Renal pelvis (tissue), 4 donors: ENCODE results near the gene CADM2. TPM values are rescaled to one million over a fixed set of nuclear protein-coding genes. Genes with fewer than 3 reads are reported as not detected.

Experiments
- DNase-seq: peaks from one replicate; pipeline ENCODE4 v3.0.0-alpha.2; 2013
- polyA plus RNA-seq, 3 donors: library from polyadenylated mRNA; unstranded; fragments of 120-200 nt; gene quantifications; one replicate each; pipeline ENCODE4 v1.2.1, GENCODE V29; 2013; ENCODE audit not compliant: insufficient read length in 3 of 3

The CADM2 gene
- polyA plus RNA-seq, 3 donors = 0.38 to 0.57 (median 0.44) TPM

GRCh38 chr3:85571835-85572234 lies 613.0 kb downstream of the CADM2 start:
- DNase-seq = no peak

- DNase-seq = no peak
These were observed 613.6 kb downstream of the CADM2 start for GRCh38 chr3:85572426-85572825.

GRCh38 chr3:85572978-85573377 lies 614.2 kb downstream of the CADM2 start:
- no peak for DNase-seq

DNA sequence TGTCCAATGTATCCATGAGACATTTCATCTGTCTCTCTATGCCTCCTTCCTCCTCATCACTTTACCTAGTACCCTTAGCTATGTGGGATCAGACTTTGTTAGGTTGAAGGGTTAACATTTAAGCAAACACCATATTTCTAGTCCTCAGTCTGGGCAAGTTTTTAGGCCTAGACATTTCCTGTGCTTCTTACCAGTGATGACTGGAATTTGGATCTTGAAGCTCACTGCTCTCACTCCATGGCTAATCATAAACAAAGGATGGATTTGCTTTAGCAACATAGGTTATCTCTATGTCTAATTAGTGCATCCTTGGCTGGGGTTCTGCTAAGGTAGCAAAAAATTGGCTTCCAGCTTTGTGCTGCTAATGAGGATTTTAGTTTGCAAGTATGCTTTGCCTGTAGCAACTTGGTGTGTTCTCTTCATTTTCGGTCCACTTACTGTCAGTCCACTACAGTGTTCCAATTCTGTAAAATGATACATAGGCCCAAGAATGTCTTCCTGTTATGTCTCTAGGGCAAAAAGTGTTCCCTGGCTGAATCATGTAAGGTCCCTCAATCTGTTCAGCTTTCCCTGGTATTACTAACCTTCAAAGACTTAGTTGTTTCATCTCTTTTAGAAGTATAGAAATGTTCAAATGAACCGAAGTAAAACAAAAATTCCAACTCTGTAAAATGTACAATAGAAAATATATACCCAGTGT lies 615.4 kb downstream of the CADM2 start:
- no peak for DNase-seq

GRCh38 chr3:85576091-85576690 lies 617.4 kb downstream of the CADM2 start:
- peak; percentile 44 for DNase-seq

DNA sequence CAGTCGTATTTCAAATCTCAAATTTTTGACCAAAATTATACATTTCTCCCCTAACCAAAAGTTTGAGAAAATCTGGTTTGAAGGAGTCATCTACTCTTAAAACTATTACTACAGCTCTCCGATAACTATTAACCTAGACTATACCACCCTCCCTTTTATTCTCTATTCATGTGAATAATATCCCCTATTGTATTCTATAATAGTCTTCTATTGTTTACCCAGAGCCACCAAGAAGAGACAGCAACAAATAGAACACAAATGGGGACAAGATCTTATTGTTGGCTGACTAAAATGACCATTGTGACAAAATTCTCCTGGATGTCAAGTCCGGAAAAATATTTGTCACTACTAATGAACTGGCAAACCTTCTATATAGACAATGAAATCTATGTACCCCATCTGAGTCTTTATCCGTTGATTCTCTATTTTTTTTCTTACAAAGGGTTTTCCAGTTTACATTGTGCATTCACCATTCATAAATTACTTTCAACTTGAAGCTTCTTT lies 618.0 kb downstream of the CADM2 start:
- no peak for DNase-seq

GRCh38 chr3:85584779-85585356 lies 626.1 kb downstream of the CADM2 start:
- DNase-seq = no peak

- DNase-seq = no peak
These were observed 627.2 kb downstream of the CADM2 start for GRCh38 chr3:85586018-85586417.

DNA sequence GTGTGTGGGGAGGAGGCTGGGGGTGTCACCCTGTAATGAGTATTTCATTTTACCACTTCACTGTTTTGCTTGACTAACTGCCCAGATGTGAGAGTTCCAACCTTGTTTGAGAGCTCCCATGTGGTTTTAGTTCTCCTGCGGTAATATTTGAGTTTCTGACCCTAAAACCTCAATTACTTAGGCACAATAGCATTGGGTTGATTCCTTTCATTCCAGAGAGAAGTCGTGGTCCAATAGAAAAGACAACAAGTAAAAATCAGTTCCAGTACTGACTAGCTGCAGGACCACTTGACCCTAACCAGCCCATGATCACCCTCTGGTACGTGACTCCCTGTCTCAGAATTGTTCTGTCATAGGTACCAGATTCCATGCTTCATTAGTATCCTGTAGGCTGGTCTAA lies 630.4 kb downstream of the CADM2 start:
- no peak for DNase-seq

GRCh38 chr3:85591451-85591850 lies 632.7 kb downstream of the CADM2 start:
- no peak for DNase-seq

DNA sequence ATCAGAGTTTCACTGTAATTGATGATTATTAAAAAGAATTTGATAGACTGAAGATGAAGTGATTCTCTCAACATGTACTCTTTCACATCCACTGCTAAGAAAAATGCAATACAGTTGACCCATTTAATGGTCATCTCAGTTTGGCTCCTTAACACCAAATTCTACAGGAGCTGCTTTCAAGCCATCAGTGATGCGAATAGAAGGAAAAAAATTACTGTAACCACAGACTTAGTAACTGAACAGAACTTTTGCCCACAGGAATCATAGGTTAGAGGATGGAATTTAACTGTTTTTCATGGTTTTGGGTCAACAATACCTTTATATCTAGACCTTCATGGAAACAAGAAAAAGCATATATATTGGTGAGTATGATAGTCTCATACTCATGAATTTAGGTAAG lies 633.5 kb downstream of the CADM2 start:
- DNase-seq = no peak

DNA sequence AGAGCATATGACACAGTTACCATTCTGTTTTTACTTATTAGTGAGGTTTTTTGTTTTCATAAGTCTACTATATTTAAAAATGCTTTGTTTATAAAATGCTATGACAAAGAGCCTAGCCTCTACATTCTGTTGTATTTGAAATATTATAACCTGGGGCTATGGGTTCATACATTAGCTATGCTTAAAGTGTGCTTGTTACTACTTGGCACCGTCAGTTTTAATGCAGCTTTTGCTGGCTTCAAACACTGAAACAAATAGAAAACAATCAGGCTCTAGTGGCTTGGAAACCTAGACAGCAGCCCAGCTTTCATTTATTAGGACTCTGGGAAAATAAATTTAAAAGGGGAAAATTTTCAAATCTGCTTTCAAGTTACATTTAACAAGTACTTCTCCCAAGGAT lies 635.9 kb downstream of the CADM2 start:
- no peak for DNase-seq

GRCh38 chr3:85603378-85603777 lies 644.6 kb downstream of the CADM2 start:
- no peak for DNase-seq

DNA sequence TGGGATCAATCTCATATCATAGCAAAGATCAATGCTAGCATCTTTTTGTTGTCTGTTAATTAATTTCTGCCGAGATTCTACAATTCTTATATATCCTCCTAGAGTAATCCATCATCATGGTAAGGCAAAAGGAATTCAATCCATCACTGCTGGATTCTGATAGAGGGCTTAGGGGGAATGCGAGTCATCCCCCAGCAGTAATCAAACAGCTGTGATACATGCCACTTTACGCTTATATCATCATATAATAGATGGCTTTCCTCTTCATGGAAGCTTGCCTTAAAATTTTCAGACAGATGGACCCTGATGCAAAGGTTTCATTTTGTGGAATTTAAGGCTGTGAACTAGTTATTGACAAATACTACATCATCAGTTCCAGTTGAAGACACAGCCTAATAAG lies 645.9 kb downstream of the CADM2 start:
- DNase-seq = no peak

- no peak for DNase-seq
These were observed 646.3 kb downstream of the CADM2 start for GRCh38 chr3:85605066-85605465.

DNA sequence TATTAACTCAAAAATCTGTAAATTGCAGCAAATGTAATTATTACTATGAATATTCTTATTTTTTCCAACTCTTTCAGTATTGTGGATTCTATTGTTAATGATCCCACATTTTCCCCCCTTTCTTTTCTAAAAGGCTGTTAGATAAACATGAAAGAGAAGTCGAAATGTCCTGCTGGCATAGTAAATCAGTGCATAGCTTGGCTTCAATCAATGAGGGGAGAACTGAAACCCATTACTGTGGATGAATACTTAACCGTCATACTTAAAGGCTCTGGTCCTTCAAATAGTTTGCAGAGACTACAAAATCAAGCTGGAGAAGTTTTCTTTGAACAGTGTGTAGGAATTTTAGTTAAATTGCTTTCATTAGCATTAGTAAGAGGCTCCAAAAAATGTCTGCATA lies 667.9 kb downstream of the CADM2 start:
- DNase-seq = no peak

DNA sequence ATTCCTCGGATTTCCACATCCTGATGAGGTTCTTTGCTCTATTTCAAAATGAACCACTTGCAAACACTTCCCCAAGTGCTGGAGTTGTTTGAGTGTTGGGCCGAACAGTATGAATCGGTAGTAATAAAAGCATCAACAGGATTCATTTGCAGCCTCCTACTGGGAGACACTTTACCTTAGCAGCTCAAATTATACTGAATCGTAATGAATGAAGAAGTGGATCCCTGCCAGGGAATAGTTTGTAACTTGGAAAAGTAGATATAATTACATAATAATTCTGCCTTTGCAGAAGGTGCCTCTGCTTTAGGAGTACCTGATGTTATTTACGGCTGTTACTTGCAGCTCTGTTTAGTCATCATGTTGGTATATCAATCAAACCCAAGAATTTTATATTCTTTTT lies 669.1 kb downstream of the CADM2 start:
- DNase-seq = no peak

- no peak for DNase-seq
These were observed 672.3 kb downstream of the CADM2 start for GRCh38 chr3:85631070-85631469.

DNA sequence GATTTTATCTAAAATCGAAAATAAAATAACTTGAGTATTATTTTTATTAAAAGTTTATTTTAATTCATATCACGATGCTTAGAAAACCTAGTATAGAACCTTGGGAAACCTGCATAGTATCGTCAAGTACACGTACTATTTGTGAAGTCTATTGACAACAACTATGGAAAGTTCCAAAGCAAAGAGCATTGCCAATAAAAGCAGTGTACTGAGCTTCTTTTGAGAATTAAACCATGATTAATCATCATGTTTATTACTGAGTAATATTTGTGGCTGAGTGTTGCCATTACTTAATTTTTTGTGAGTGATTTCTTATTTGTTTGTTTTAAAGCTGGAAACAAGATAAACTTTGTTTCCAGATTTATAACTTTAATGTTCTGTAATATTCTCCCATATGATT lies 674.1 kb downstream of the CADM2 start:
- DNase-seq = no peak

DNA sequence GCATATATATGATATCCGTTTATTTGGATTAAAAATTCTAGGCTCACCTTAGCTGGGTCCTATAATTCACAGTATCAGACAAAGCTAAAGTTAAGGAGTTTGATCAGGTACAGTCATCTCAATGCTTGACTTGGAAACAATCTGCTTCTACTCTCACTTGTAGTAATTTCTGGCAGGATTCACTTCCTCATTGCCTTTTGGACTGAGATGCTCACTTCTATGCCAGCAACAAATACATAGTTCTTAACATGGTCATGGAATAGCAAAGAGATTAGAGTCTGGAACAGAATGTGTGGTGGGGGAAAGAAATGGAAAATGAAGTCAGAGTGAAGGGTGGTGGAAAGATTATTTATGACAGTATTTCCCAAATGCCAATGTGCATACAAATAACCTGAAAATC lies 693.6 kb downstream of the CADM2 start:
- no peak for DNase-seq

DNA sequence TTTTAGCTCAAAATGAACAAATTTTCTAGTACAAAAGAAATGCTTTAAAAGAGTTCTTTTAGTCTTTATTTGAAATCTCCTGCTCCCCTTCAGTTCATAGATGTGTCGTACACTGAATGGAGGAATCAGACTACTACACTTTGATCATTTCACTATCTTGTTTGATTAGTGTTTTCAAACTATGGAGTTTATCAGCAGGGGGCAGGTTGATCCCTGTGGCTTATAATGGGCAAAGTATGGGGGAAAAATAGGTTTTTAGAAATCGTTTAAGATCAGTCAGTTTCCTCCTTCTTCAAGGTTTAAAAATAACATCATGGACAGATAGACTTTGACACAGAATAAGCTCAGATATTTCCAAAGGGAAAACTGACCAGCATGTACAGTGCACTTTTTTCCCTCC lies 701.7 kb downstream of the CADM2 start:
- no peak for DNase-seq

GRCh38 chr3:85662462-85662861 lies 703.7 kb downstream of the CADM2 start:
- DNase-seq = no peak

- DNase-seq = no peak
These were observed 709.0 kb downstream of the CADM2 start for GRCh38 chr3:85667744-85668143.
